ENCODE results near the gene TEF.

DNA sequence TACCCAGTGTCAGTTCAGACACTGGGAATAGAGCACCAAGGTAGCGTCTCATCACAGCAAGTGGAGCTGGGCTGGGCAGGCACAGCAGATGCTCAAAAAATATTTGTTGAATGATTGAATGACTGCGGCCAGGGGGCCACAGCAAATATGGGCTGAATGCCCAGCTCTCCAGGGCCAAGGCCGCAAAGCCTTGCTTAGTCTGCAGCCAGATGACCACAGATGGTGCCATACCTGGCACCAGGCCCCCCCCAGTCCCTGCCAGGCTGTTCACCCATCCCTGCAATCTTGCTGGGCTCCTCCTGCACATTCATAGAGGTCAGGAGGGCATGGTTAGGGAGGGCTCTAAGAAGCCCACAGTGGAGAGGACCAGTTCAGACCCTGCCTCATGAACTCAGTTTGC is 47.5 kb upstream of the TEF start:
- no peak for TF ChIP-seq CTCF (IDR thresholded peaks at IDR 0.05)
- TF ChIP-seq ZFX (IDR thresholded peaks at IDR 0.05; ENCODE audit: borderline replicate concordance), result no peak

Measured in 22Rv1 (cell line).